Measurements from ENCODE around the gene CCNF. TPM values are rescaled to one million over a fixed set of nuclear protein-coding genes. Genes with fewer than 3 reads are reported as not detected.

Gene CCNF
- total RNA-seq, 4 donors from 2014 or later, result 1.2 to 2.5 (median 1.8) TPM

DNA sequence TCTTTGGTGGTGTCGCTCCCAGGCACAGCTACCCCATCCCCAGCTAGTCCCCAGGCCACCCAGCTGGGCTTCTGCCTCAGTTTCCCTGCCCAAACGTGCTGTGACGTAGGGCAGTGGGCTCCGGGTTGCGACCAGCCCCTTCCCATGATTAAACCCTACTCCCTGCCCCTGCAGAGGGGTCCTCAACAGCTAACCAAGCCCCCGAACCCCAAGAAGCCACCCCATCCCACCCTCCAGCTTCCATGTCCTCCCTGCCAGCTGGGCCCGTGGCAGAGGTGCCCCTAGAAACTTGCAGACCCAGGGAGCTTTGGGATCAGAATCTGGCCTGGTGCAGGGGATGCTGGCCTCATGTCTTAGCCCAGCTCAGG is 41.0 kb downstream of the CCNF start:
- H3K27me3 ChIP-seq, result no peaks in the 10 kb centered on the region
- DNase-seq, result no peak
- H3K27ac ChIP-seq, result no peak overlapping the region
- peaks cover 19 to 48% of the 10 kb centered on the region in 2 donors for H3K4me1 ChIP-seq
- 78 to 90% methylated on average over 7 of the region's 7 CpGs for WGBS, 2 donors
- no peak for TF ChIP-seq POLR2A (IDR thresholded peaks at IDR 0.05)
- TF ChIP-seq, protein P1, sequence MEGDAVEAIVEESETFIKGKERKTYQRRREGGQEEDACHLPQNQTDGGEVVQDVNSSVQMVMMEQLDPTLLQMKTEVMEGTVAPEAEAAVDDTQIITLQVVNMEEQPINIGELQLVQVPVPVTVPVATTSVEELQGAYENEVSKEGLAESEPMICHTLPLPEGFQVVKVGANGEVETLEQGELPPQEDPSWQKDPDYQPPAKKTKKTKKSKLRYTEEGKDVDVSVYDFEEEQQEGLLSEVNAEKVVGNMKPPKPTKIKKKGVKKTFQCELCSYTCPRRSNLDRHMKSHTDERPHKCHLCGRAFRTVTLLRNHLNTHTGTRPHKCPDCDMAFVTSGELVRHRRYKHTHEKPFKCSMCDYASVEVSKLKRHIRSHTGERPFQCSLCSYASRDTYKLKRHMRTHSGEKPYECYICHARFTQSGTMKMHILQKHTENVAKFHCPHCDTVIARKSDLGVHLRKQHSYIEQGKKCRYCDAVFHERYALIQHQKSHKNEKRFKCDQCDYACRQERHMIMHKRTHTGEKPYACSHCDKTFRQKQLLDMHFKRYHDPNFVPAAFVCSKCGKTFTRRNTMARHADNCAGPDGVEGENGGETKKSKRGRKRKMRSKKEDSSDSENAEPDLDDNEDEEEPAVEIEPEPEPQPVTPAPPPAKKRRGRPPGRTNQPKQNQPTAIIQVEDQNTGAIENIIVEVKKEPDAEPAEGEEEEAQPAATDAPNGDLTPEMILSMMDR (IDR thresholded peaks at IDR 0.05), result no peak
- H3K4me3 ChIP-seq (replicated peaks in 1 of 3), result no peak overlapping the region
- no peaks in the 10 kb centered on the region for H3K9me3 ChIP-seq
- H3K36me3 ChIP-seq, result no peaks in the 10 kb centered on the region
- intact Hi-C loops (cut with DNase I), result no loop called here

DNA sequence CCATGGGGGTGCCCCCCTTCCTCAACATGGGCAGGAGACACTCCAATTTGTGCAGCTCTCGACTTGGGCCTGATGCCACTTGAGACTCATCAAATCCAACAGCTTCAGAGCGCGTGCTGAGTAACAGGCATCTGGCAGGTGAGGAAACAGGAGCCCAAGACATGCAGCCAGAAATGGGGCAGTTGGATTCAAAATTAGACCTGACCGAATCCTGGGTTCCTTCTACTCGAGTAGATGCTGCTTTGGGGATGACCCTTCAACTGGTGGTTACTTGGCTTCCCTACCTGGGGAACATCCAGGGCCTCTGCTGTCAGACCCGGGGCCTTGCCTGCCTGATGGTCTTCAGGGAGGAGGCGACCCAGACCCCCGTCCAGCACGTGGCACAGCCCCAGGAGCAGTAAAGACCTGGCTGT is 41.4 kb downstream of the CCNF start:
- Histone ChIP-seq H3K27me3 (no peaks in the 10 kb centered on the region), H3K36me3 (no peaks in the 10 kb centered on the region), H3K4me1 (peaks cover 21 to 50% of the 10 kb centered on the region in 2 donors), H3K9me3 (no peaks in the 10 kb centered on the region), H3K4me3 (replicated peaks in 1 of 3) (no peak overlapping the region), H3K27ac (no peak overlapping the region)
- peak in 1 of 2 donors; percentile 29 for DNase-seq
- 38 to 41% methylated on average over 5 of the region's 9 CpGs for WGBS, 2 donors
- TF ChIP-seq POLR2A (IDR thresholded peaks at IDR 0.05), result no peak
- TF ChIP-seq, protein P1 (IDR thresholded peaks at IDR 0.05), result no peak
- intact Hi-C loops (cut with DNase I), result no loop called here

DNA sequence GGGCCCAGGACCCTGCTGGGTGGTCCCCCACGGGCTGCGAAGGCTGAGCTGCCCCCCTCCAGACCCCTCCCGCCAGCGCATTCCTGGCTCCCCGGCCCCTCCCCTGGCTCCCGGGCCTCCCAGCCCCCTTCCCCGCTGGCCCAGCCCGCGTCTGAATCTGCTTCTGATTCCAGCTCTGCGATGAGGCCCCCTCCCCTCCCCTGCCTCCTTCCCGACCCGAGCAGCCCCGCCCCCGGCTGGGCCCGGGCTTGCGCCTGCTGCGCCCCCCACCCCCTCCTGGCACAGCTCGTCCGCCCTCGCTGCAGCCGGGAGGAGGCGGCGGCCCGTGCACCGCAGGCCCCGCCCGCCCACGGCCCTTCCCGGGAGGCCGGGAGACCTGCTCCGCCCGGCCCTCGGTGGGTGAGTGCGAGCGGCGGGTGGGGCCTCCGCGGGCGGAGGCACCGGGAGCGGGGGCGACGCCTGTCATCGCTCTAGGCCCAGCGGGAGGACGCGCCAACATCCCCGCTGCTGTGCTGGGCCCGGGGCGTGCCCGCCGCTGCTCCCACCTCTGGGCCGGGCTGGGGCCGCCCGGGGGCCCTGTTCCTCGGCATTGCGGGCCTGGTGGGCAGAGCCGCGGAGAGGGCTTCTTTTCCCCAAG is 41.9 kb downstream of the CCNF start, which contains the start of gene NTN3:
NTN3 (plus strand) TSS at position 282 of the 637 bp plus-strand sequence. CDS start 405 bp downstream, outside the sequence.
- TF ChIP-seq, protein P1 (IDR thresholded peaks at IDR 0.05), result no peak
- no peak for TF ChIP-seq POLR2A (IDR thresholded peaks at IDR 0.05)
- intact Hi-C loops (cut with DNase I), result no loop called here
- Histone ChIP-seq H3K36me3 (no peaks in the 10 kb centered on the region), H3K9me3 (no peaks in the 10 kb centered on the region), H3K27me3 (no peaks in the 10 kb centered on the region), H3K27ac (no peak within 1 kb of the TSS), H3K4me1 (peaks cover 26 to 55% of the 10 kb centered on the region in 2 donors), H3K4me3 (replicated peaks in 1 of 3) (peak within 1 kb of the TSS in 1 of 3 donors; percentile 18)
- no CpG with 5 or more reads among the region's 59 CpGs for WGBS, 2 donors
- DNase-seq, result peak; percentile 32 to 35

DNA sequence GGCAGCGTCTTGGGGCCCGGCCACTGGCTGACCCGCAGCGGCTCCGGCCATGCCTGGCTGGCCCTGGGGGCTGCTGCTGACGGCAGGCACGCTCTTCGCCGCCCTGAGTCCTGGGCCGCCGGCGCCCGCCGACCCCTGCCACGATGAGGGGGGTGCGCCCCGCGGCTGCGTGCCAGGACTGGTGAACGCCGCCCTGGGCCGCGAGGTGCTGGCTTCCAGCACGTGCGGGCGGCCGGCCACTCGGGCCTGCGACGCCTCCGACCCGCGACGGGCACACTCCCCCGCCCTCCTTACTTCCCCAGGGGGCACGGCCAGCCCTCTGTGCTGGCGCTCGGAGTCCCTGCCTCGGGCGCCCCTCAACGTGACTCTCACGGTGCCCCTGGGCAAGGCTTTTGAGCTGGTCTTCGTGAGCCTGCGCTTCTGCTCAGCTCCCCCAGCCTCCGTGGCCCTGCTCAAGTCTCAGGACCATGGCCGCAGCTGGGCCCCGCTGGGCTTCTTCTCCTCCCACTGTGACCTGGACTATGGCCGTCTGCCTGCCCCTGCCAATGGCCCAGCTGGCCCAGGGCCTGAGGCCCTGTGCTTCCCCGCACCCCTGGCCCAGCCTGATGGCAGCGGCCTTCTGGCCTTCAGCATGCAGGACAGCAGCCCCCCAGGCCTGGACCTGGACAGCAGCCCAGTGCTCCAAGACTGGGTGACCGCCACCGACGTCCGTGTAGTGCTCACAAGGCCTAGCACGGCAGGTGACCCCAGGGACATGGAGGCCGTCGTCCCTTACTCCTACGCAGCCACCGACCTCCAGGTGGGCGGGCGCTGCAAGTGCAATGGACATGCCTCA is 42.6 kb downstream of the CCNF start:
- peaks cover 31 to 60% of the 10 kb centered on the region in 2 donors for H3K4me1 ChIP-seq
- H3K9me3 ChIP-seq, result no peaks in the 10 kb centered on the region
- no peaks in the 10 kb centered on the region for H3K27me3 ChIP-seq
- H3K27ac ChIP-seq, result no peak overlapping the region
- TF ChIP-seq, protein P1 (IDR thresholded peaks at IDR 0.05), result no peak
- no peak for TF ChIP-seq POLR2A (IDR thresholded peaks at IDR 0.05)
- intact Hi-C loops (cut with DNase I), result no loop called here
- WGBS, 2 donors, result 74 to 90% methylated on average over 10 to 19 of the region's 61 CpGs
- H3K4me3 ChIP-seq (replicated peaks in 1 of 3), result peak overlapping the region in 1 of 3 donors; percentile 18
- no peaks in the 10 kb centered on the region for H3K36me3 ChIP-seq
- peak in 1 of 2 donors; percentile 10 for DNase-seq

DNA sequence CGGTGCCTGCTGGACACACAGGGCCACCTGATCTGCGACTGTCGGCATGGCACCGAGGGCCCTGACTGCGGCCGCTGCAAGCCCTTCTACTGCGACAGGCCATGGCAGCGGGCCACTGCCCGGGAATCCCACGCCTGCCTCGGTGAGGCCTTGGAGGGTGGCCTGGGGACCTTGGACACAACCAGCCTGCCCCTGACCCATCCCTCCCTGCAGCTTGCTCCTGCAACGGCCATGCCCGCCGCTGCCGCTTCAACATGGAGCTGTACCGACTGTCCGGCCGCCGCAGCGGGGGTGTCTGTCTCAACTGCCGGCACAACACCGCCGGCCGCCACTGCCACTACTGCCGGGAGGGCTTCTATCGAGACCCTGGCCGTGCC is 43.2 kb downstream of the CCNF start:
- Histone ChIP-seq H3K9me3 (no peaks in the 10 kb centered on the region), H3K36me3 (no peaks in the 10 kb centered on the region), H3K27me3 (no peaks in the 10 kb centered on the region), H3K27ac (no peak overlapping the region), H3K4me3 (replicated peaks in 1 of 3) (no peak overlapping the region), H3K4me1 (peaks cover 31 to 62% of the 10 kb centered on the region in 2 donors)
- no peak for DNase-seq
- intact Hi-C loops (cut with DNase I), result no loop called here
- TF ChIP-seq, protein P1 (IDR thresholded peaks at IDR 0.05), result no peak
- TF ChIP-seq POLR2A (IDR thresholded peaks at IDR 0.05), result no peak
- 96 to 100% methylated on average over 13 to 16 of the region's 27 CpGs for WGBS, 2 donors

Data from thyroid gland (tissue), 4 donors.